H1 (cell line): Measurements from ENCODE around the gene CHRD. TPM values are rescaled to one million over a fixed set of nuclear protein-coding genes. Genes with fewer than 3 reads are reported as not detected.

Experiments
- CTCF ChIA-PET: fragments of 300-600 bp; sonication (Branson Sonifier 250); formaldehyde crosslinking; loops from one replicate; lab custom pipeline; 2021; ENCODE audit not compliant: partially characterized antibody; lab: Charles Lee
- POLR2A ChIA-PET: fragments of 300-600 bp; sonication (Branson Sonifier 250); formaldehyde crosslinking; loops from one replicate; lab custom pipeline; 2021; ENCODE audit warnings: inconsistent platforms; ENCODE audit not compliant: partially characterized antibody; lab: Charles Lee
- DNase-seq, 2 experiments: peaks; one replicate each; pipeline versions ENCODE4 v3.0.0 to v3.0.0-alpha.2; 2010 to 2022; ENCODE audit warnings: low spot score in 2 of 2, low read depth in 1 of 2, mixed read lengths in 1 of 2
- FAIRE-seq: peaks from 2 replicates; lab custom pipeline; 2011; peaks lifted over from hg19 to GRCh38; lab: Jason Lieb, UNC
- H2AFZ ChIP-seq: 2 replicates; pipeline ENCODE4 v1.8.1; 2012; ENCODE audit warnings: low read length, inconsistent platforms
- H2AK5ac ChIP-seq: 2 replicates; pipeline ENCODE4 v1.6.1; 2013; ENCODE audit warnings: low read depth, low read length
- H2BK120ac ChIP-seq: replicated peaks from 2 replicates; pipeline ENCODE3; 2013; ENCODE audit warnings: low read depth, low read length, inconsistent platforms
- H2BK12ac ChIP-seq: 2 replicates; pipeline ENCODE4 v1.6.1; 2013; ENCODE audit warnings: low read depth, low read length
- H2BK15ac ChIP-seq: 2 replicates; pipeline ENCODE4 v1.6.1; 2013; ENCODE audit warnings: low read length
- H2BK20ac ChIP-seq: 2 replicates; pipeline ENCODE4 v1.6.1; 2013; ENCODE audit warnings: low read length
- H2BK5ac ChIP-seq: 2 replicates; pipeline ENCODE4 v1.6.1; 2013; ENCODE audit warnings: low read depth, low read length
- H3K14ac ChIP-seq: 2 replicates; pipeline ENCODE4 v1.6.1; 2013; ENCODE audit warnings: inconsistent platforms; ENCODE audit not compliant: insufficient read length
- H3K18ac ChIP-seq: 2 replicates; pipeline ENCODE4 v1.6.1; 2013; ENCODE audit warnings: low read length; ENCODE audit errors: extremely low read depth
- H3K23ac ChIP-seq: 2 replicates; pipeline ENCODE4 v1.6.1; 2013; ENCODE audit warnings: inconsistent platforms; ENCODE audit not compliant: insufficient read length
- H3K23me2 ChIP-seq: 2 replicates; pipeline ENCODE4 v1.6.1; 2013; ENCODE audit warnings: low read depth, low read length
- H3K27ac ChIP-seq: 2 replicates; pipeline ENCODE4 v1.6.1; 2011; ENCODE audit warnings: low read depth, low read length, inconsistent platforms
- H3K27me3 ChIP-seq, 4 experiments: replicated peaks in 1 of 4; 1 replicate in 1 of 4; 2 replicates in 3 of 4; pipeline versions ENCODE4 v1.6.1 to v1.8.1; 2011 to 2013; ENCODE audit warnings: low read length in 3 of 4, mild to moderate bottlenecking in 3 of 4, inconsistent platforms in 2 of 4, mixed read lengths in 2 of 4, moderate library complexity in 1 of 4; ENCODE audit not compliant: control insufficient read depth in 3 of 4, insufficient read depth in 3 of 4; ENCODE audit errors: extremely low read depth in 1 of 4
- H3K36me3 ChIP-seq, 4 experiments: 2 replicates each; pipeline versions ENCODE4 v1.6.1 to v1.8.1; 2011 to 2013; ENCODE audit warnings: mild to moderate bottlenecking in 4 of 4, low read length in 3 of 4, moderate library complexity in 2 of 4, control low read depth in 1 of 4, inconsistent platforms in 1 of 4; ENCODE audit not compliant: insufficient read depth in 4 of 4, control insufficient read depth in 2 of 4
- H3K4ac ChIP-seq: replicated peaks from 2 replicates; pipeline ENCODE3; 2013; ENCODE audit warnings: low read length, low read depth, mixed read lengths, inconsistent platforms; ENCODE audit not compliant: insufficient read length
- H3K4me1 ChIP-seq, 4 experiments: replicated peaks in 1 of 4; 1 replicate in 1 of 4; 2 replicates in 3 of 4; pipeline versions ENCODE4 v1.6.1 to v1.8.1; 2011 to 2013; ENCODE audit warnings: low read length in 3 of 4, inconsistent platforms in 2 of 4, mixed read lengths in 1 of 4; ENCODE audit not compliant: insufficient read depth in 4 of 4, control insufficient read depth in 3 of 4
- H3K4me2 ChIP-seq, 2 experiments: 2 replicates each; pipeline versions ENCODE4 v1.6.1 to v1.8.1; 2011 to 2013; ENCODE audit warnings: low read depth in 2 of 2, low read length in 2 of 2, control low read depth in 1 of 2, inconsistent platforms in 1 of 2, mild to moderate bottlenecking in 1 of 2; ENCODE audit not compliant: insufficient read depth in 1 of 2
- H3K4me3 ChIP-seq, 4 experiments: fragments of 200-600, 300-600 bp in 1 of 4; sonication (generic), shearing (Covaris generic), sonication (Bioruptor Twin) in 1 of 4; 2 replicates each; pipeline versions ENCODE4 v1.5.1 to v1.8.1; 2011 to 2016; ENCODE audit warnings: low read length in 4 of 4, low read depth in 3 of 4, control low read depth in 2 of 4, inconsistent platforms in 2 of 4, mild to moderate bottlenecking in 2 of 4, mixed read lengths in 1 of 4, moderate library complexity in 1 of 4; ENCODE audit not compliant: insufficient read depth in 2 of 4; ENCODE audit errors: extremely low read depth in 1 of 4
- H3K56ac ChIP-seq: replicated peaks from 2 replicates; pipeline ENCODE3; 2013; ENCODE audit warnings: low read depth, mild to moderate bottlenecking, mixed read lengths, low read length, inconsistent platforms; ENCODE audit not compliant: insufficient read length
- H3K79me1 ChIP-seq: 2 replicates; pipeline ENCODE4 v1.6.1; 2013; ENCODE audit warnings: low read depth, low read length, control low read depth
- H3K79me2 ChIP-seq, 2 experiments: 2 replicates each; pipeline versions ENCODE4 v1.6.1 to v1.8.1; 2012 to 2013; ENCODE audit warnings: low read length in 2 of 2, mild to moderate bottlenecking in 2 of 2, inconsistent platforms in 1 of 2; ENCODE audit not compliant: insufficient read depth in 2 of 2, control insufficient read depth in 1 of 2
- H3K9ac ChIP-seq, 4 experiments: replicated peaks in 1 of 4; 1 replicate in 1 of 4; 2 replicates in 3 of 4; pipeline versions ENCODE4 v1.6.1 to v1.8.1; 2011 to 2013; ENCODE audit warnings: low read depth in 3 of 4, low read length in 3 of 4, control low read depth in 2 of 4, mild to moderate bottlenecking in 2 of 4, moderate library complexity in 2 of 4, inconsistent platforms in 1 of 4; ENCODE audit errors: extremely low read depth in 1 of 4
- H3K9me3 ChIP-seq, 2 experiments: 2 replicates each; pipeline versions ENCODE4 v1.6.1 to v1.8.1; 2012 to 2013; ENCODE audit warnings: mild to moderate bottlenecking in 2 of 2, moderate library complexity in 2 of 2, control low read depth in 1 of 2, inconsistent platforms in 1 of 2, low read depth in 1 of 2, low read length in 1 of 2, mixed read lengths in 1 of 2; ENCODE audit not compliant: insufficient read depth in 2 of 2
- H4K20me1 ChIP-seq, 2 experiments: replicated peaks in 1 of 2; 2 replicates each; pipeline versions ENCODE3 to v1.8.1; 2011 to 2013; ENCODE audit warnings: inconsistent platforms in 2 of 2, low read length in 2 of 2, mild to moderate bottlenecking in 1 of 2; ENCODE audit not compliant: insufficient read depth in 2 of 2, control insufficient read depth in 1 of 2
- H4K5ac ChIP-seq: 2 replicates; pipeline ENCODE4 v1.6.1; 2013; ENCODE audit warnings: low read length, low read depth, mixed read lengths, inconsistent platforms; ENCODE audit not compliant: insufficient read length
- H4K8ac ChIP-seq: 2 replicates; pipeline ENCODE4 v1.8.0; 2013; ENCODE audit warnings: mild to moderate bottlenecking, moderate library complexity, low read length, inconsistent platforms; ENCODE audit not compliant: insufficient read depth; ENCODE audit errors: extremely low read depth
- H4K91ac ChIP-seq: replicated peaks from 2 replicates; pipeline ENCODE3; 2013; ENCODE audit warnings: low read length, mixed read lengths, inconsistent platforms; ENCODE audit not compliant: insufficient read length
- MAFK ChIP-seq: IDR thresholded peaks from 2 replicates; pipeline ENCODE4 v1.6.1; 2012; ENCODE audit warnings: low read depth, mild to moderate bottlenecking, improper control_type of control experiment, low read length
- MAX ChIP-seq: IDR thresholded peaks from 2 replicates; pipeline ENCODE4 v1.6.1; 2012; ENCODE audit warnings: inconsistent platforms
- POLR2AphosphoS5 ChIP-seq: IDR thresholded peaks from 2 replicates; pipeline ENCODE4 v1.6.1; 2011; ENCODE audit warnings: low read depth, low read length
- SIN3A ChIP-seq, 2 experiments: IDR thresholded peaks in 1 of 2; conservative IDR thresholded peaks in 1 of 2; 2 replicates each; pipeline ENCODE4 v1.6.1; 2011 to 2012; ENCODE audit warnings: low read length in 2 of 2, improper control_type of control experiment in 1 of 2, low read depth in 1 of 2, mild to moderate bottlenecking in 1 of 2
- SIX5 ChIP-seq: IDR thresholded peaks from 2 replicates; pipeline ENCODE4 v1.6.1; 2011; ENCODE audit warnings: mild to moderate bottlenecking, low read depth, low read length
- SP2 ChIP-seq: IDR thresholded peaks from 2 replicates; pipeline ENCODE4 v1.6.1; 2012; ENCODE audit warnings: mild to moderate bottlenecking, low read length, inconsistent platforms
- SRF ChIP-seq: IDR thresholded peaks from 2 replicates; pipeline ENCODE4 v1.6.1; 2011; ENCODE audit warnings: mild to moderate bottlenecking, low read depth, low read length, moderate library complexity
- WGBS, 2 experiments: shearing (Covaris generic) in 1 of 2; methylation state at CpG; one replicate each; pipeline versions ENCODE4 v1.1.6 to v1.1.7; 2013 to 2015; ENCODE audit warnings: low lambda C conversion rate in 2 of 2, mixed read lengths in 2 of 2, inconsistent platforms in 1 of 2, low coverage in 1 of 2, missing lambda C conversion rate in 1 of 2; ENCODE audit not compliant: insufficient replicate concordance in 2 of 2, insufficient coverage in 1 of 2, insufficient read length in 1 of 2; ENCODE audit errors: extremely low coverage in 1 of 2, missing lambda C conversion rate in 1 of 2; 5-methylcytosine and 5-hydroxymethylcytosine counted together
- polyA plus RNA-seq, 7 experiments: library from polyadenylated mRNA; depleted of rRNA in 3 of 7; stranded (reverse) in 5 of 7; unstranded in 2 of 7; fragments of >200 nt in 5 of 7; fragments of 200-250 nt in 2 of 7; gene quantifications; 1 replicate in 5 of 7; 2 replicates in 1 of 7; 4 replicates in 1 of 7; pipeline versions ENCODE4 v1.2.1 to v1.2.3, GENCODE V29; 2011 to 2013; ENCODE audit warnings: missing spikeins in 2 of 7, mixed read lengths in 2 of 7
- total RNA-seq: library from RNA; stranded (reverse); fragmentation: NEBNext Ultra II Directional; extraction: Animal tissue kit (Norgen Biotek cat#: 25700); gene quantifications from 2 replicates; pipeline ENCODE4 v1.2.1, GENCODE V29; 2021

The CHRD gene
- total and polyA plus RNA-seq, 2 of the 8 experiments (the other 6 are each of a cell fraction or from before 2014, with no cell fraction given): 0.62 to 0.86 TPM

GRCh38 chr3:184336547-184337398, 43.1 kb upstream of the CHRD start:
- H3K4me3 ChIP-seq: peak overlapping the region; percentile 76 to 83 (median 80)
- TF ChIP-seq MAX: peak; percentile 38; the same call in 1 of the 2 replicates
- no peak for TF ChIP-seq SRF
- TF ChIP-seq SP2: no peak
- TF ChIP-seq MAFK: no peak
- TF ChIP-seq SIN3A (conservative IDR thresholded peaks at IDR 0.05 in 1 of 2, IDR thresholded peaks at IDR 0.05 in 1 of 2; ENCODE audit: low read depth in 1 of 2, low read length in 2 of 2): 0 out of 4 replicates have a peak, but pooled peaks of 1 of the 2 experiments have one; percentile 38
- peak; percentile 41; the same call in 1 of the 2 replicates for TF ChIP-seq SIX5
- TF ChIP-seq POLR2AphosphoS5: 0 out of 2 replicates have a peak, but pooled peaks have one; percentile 34
- TF ChIP-seq, all 59 proteins: peak for 4
- Histone ChIP-seq H3K23me2 (peaks cover 14% of the 10 kb centered on the region), H2BK120ac (no peak overlapping the region), H3K27me3 (no peaks in the 10 kb centered on the region), H3K56ac (no peak overlapping the region), H2AK5ac (peak overlapping the region; percentile 78), H3K4me2 (peak overlapping the region; percentile 91 to 98), H3K79me2 (peaks cover 0 to 2% of the 10 kb centered on the region in 2 experiments; a peak in 1 of 4 replicates), H4K20me1 (peaks cover 22 to 40% of the 10 kb centered on the region in 2 experiments), H3K4ac (no peak overlapping the region), H2AFZ (no peak overlapping the region), H3K27ac (peak overlapping the region; percentile 82), H3K9me3 (no peaks in the 10 kb centered on the region), H2BK15ac (peak overlapping the region; percentile 25; the same call in 1 of the 2 replicates), H2BK20ac (no peak overlapping the region), H3K18ac (peak overlapping the region; percentile 83; the same call in 1 of the 2 replicates), H2BK5ac (peak overlapping the region; percentile 54), H3K79me1 (peaks cover 10% of the 10 kb centered on the region), H4K8ac (peak overlapping the region; percentile 41; the same call in 1 of the 2 replicates), H3K36me3 (peaks cover 22 to 32% (median 30%) of the 10 kb centered on the region in 4 experiments), H3K23ac (no peak overlapping the region), H4K5ac (no peak overlapping the region), H4K91ac (peak overlapping the region; percentile 46), H3K14ac (no peak overlapping the region), H3K9ac (peak overlapping the region; percentile 66 to 87 (median 80)), H2BK12ac (peak overlapping the region; percentile 53; the same call in 1 of the 2 replicates), H3K4me1 (peaks cover 5 to 27% (median 18%) of the 10 kb centered on the region in 4 experiments)
- DNase-seq: peak in 1 of 2 experiments; percentile 54
- FAIRE-seq: peak; percentile 77
- 51% methylated on average over 17 of the region's 17 CpGs; no CpG with 5 or more reads in 1 of the 2 experiments for WGBS, 2 experiments
- ChIA-PET POLR2A (interaction anchor here (0.8 to 3.6 kb wide), 17 partner anchors 8 to 204 kb away, joined by 3 to 30 read pairs (median 4); partner anchors contain the start of genes CAMK2N2 and EIF4G1), CTCF (interaction anchor here (0.8 to 3.6 kb wide), 12 partner anchors 9 to 204 kb away, joined by 3 to 16 read pairs (median 4); no protein-coding TSS in a partner anchor)
